ENCODE results near the gene MARCHF6. TPM values are rescaled to one million over a fixed set of nuclear protein-coding genes. Genes with fewer than 3 reads are reported as not detected.
"Not testable (repeated sequence)": the region's sequence is repeated elsewhere in the genome, so short reads cannot be mapped to it uniquely, and the experiment has no call there.

Gene MARCHF6
- total RNA-seq, 1 donor from 2014 or later, result 89.2 TPM

DNA sequence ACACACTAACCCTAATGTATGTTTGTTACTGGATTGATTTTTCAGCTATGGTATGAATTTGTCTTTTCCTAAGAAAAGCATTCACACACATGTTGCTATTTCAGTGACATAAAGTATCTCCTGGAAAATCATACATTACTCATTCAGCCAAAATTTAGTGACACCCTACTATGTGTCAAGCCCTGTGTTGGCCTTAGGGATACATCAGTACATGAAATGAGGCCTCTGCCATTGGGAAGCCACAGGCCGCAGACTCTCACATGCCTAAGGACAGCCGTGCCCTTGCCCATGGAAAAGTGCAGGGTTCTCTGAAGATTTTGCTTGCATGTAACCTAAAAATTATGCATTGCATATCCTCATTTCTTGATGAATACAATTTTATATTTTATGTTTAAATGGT is 5.2 kb upstream of the MARCHF6 start:
- intact Hi-C loops (cut with micrococcal nuclease), result no loop called here

DNA sequence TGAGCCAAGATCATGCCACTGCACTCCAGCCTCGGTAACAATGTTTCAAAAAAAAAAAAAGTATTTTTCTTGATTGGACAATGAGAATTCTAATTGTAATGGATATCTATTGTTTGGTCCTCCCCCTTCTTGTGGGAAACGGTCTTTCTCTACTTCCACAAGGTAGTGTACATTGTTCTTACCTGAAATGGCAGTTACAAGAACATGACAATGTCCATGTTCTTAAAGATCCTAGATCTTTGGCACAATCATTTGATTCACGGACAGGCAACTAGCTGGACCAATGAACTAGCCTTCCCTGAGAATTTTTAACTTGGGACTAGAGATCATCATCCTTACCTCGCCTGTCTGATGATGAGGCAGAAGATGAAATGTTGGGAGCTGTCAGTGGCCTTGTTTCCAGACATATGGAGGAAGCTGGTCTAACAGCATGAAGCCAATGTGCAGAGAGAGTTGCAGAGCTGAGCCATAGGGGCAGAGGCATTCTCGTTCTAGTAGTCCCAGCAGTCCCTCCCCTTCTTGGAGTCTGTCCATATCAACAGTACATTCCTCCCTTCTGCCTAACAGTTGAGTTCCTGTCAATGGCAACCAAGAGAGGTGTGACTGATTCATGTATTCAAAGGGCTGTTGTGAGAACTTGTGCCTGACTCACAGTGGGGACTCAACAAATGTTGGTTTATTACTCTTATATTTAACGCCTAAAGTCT is 2.1 kb upstream of the MARCHF6 start:
- intact Hi-C loops (cut with micrococcal nuclease), result loop anchor here (5.0 kb wide), 1 partner anchor 51 kb away; no protein-coding TSS in a partner anchor

DNA sequence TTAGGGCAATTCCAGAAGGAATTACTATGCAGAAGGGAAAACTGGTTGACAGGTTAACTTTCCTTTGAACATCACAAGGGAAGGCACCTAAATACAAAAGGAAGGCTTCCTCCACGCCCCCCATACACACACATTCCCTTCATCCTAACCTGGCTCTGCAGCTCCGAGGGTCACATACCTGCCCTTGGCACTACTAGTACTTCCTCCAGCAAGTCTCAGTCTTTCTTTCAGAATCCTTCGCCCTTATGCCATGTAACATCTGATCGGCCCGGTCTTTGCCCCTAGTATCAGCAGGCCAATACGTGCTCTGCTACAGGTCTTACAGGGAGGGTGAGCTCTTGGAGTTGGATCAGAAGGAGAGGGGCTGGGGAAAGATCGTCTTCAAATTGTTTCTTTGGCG is 1.6 kb upstream of the MARCHF6 start:
- intact Hi-C loops (cut with micrococcal nuclease), result loop anchor here (5.0 kb wide), 1 partner anchor 50 kb away; no protein-coding TSS in a partner anchor

DNA sequence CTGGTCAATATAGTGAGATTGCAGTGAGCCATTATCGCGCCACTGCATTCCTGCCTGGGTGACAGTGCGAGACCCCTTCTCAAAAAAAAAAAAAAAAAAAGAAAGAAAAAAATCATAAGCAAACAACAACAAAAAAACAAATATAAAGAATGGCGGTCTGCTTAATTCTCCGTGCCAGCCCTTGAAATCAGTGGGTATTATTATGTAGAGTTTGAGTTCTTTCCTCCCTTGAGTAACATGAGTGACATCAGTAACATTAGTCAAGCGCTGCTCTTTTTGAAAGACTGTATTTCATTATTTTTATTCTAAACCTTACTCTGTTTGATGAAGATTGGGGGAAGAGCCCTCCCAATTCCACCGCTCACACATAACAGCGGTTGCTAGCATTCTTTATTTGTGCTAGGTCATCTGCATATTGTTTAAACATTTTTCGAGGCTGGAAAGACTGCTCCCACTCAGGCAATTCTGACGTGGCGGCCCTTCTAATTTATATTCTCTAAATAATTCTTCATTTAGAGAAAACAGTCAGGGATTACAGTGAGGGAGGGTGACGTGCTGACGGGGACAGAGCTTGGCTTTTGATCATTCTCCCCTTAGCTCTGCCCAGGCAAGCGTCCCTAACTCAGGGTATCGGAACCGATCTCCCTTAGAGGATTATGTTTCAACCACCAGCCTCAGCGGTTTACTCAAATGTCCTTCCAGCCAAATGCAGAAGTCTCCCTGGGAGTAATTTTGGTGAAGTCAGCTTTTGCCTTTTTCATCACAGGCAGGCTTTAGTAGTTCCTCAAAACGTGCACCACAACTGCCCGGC is 860 bp upstream of the MARCHF6 start:
- intact Hi-C loops (cut with micrococcal nuclease), result loop anchor here (1.0 to 5.0 kb wide), 8 partner anchors 50 to 409 kb away; partner anchors contain the start of genes ANKRD33B, ATPSCKMT, DAP and ROPN1L

DNA sequence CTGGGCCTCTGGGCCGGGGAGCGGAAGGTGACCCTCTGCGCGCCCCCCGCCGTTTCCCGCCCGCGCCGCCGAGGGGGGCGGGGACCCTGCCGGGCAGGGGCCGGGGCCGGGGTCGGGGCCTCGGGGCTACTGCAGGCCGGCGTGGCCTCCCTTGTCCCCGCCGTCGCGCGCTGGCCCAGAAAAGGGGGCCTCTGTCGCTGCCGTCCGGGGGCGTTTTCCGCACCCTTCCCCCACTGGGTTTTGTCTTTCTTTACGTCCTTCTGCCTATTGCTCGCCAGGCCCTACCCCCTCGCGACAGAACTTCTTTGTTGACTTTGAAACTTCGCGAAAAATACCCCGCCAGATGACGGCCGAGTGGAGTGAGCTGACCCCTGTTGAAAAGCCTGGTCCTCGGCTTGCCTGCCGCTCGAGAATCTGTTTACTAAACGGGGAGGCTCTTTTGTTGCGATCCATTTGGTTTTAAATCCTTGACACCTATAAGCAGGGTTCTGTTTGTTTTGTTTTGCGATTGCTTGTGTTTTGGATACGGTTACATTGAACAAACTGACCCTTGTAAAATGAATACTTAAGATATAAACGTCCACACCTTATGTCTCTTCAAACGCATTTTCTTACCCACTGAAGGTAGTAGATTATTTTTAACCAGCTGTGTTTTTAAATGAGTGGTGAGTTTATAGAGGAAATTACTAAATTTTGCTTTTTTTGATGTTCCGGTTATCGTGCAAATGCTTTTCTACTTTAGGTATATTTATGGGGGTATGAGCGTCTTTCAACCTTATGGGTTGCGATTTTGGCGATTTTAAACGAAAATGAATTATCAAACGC is 765 bp downstream of the MARCHF6 start:
- intact Hi-C loops (cut with micrococcal nuclease), result loop anchor here (5.0 kb wide), 1 partner anchor 48 kb away; no protein-coding TSS in a partner anchor

DNA sequence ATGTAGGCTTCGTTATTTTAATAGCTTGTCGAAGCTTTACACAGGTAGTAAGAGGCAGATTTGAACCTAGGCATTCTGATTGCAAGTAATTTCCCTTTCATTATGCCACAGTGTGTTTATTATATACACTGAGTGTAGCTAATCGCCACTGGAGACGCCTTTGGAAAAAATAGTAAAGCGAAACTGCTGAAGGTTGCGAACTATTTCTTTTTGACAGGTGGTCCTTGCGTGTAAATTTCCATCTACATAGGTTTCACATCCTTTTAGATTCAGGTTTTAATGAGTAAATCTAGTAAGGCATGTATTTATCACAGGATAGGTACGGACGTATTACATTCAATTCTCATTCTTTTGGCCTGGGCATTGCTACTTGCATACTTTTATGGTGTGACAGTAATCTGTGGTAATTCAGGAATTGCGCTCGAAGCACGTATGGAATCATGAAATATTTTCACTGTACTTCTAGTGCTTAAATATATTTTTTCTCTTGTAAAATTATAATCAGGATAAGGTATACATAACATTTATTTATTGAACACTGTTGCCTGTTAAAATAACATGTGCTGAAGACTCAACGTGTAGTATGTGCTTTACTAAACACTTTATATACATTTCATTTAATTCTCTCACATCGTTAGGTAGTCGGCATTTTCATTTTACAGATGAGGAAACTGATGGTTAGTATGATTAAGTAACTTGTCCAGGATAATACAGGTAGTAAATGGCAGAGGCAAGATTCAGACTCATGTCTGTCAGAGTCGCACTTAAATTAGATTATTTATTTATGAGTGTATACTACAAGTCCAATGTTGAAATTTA is 1.8 kb downstream of the MARCHF6 start:
- intact Hi-C loops (cut with micrococcal nuclease), result loop anchor here (1.0 kb wide), 1 partner anchor 9 kb away; no protein-coding TSS in a partner anchor

DNA sequence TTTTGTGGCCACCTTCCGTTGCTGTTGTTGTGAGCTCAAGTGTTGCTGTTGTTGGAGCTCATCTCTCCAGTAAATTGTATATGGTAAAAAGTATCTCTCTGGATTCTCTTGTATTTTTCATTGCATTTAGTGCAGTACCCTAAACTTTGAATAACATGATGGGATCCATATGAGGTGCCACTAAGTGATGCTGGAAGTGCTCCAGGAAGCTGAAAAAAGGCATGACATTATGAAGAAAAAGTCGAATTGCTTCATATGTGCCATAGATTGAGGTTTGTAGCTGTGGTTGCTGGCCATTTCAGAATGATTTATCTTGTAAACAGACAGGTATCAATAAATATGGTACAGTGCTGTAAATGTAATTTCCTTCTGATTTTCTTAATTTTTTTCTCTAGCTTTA is 5.5 kb downstream of the MARCHF6 start:
- intact Hi-C loops (cut with micrococcal nuclease), result no loop called here

DNA sequence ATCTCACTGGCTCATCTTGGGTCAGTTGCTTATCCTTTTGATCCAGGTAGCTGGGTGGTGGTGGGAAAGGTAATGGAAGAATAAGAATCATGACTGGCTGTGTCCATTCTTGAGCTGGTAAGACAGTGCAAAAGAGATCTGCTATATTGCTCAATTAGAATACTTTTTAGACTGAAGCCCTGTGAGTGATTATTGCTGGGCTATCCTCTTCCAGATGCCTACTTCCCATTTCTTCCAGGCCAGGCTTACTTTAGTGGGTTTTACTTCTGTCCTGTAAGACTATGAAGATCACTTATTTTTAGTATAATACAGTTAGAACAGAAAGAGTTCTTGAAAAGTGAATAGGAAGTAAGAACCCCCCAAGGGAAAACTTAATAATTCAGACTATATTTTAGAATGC is 7.2 kb downstream of the MARCHF6 start:
- intact Hi-C loops (cut with micrococcal nuclease), result no loop called here

DNA sequence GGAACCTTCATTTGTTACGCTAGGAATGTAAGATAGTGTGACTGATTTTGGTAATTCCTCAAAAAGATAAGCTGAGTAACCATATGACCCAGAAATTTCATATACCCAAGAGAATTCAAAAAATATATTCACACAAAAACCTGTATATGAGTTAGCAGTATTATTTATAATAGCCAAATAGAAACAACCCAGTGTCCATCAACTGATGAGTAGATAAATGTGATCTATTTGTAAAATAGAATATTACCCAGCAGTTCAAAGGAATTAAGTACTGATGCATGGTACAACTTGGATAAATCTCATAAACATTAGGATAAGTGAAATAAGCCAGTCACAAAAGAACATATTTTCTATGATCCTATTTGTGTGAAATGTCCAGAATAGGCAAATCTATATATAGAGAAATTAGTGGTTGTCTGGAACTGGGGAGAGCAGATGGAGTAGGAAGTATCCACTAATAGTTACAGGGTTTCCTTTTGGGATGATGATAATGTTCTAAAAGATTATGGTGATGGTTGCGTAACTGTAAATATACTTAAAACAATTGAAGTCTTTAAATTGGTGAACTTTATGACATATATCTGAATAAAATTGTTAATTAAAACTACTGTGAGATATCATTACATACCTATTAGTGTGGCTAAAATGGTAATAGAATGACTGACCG is 10.2 kb downstream of the MARCHF6 start:
- intact Hi-C loops (cut with micrococcal nuclease), result loop anchor here (1.0 kb wide), 2 partner anchors 8 to 79 kb away; no protein-coding TSS in a partner anchor

DNA sequence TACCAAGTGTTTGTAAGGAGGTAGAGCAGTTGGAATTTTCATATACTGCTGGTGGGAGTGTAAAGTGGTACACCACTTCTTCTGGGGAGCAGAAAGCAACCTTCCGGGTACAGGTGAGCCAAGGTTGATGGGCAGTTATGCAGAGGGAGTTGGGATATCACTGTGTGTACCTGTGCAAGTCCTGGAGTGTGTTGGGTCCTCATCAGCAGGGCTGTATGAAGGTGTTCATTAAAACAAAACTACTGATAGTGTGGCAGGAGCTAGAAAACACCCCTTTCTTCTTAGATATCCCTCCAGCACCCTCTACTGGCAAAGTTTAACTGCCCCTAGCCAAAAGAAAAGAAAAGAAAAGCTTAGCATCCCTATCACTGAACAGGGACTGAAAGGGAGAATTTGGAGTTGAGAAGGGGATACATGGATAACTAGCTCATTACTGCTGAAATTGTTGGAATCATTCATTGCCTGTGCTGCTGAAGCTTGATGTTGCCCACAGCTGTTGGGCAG is 10.7 kb downstream of the MARCHF6 start:
- intact Hi-C loops (cut with micrococcal nuclease), result loop anchor here (1.0 kb wide), 2 partner anchors 9 to 80 kb away; no protein-coding TSS in a partner anchor

DNA sequence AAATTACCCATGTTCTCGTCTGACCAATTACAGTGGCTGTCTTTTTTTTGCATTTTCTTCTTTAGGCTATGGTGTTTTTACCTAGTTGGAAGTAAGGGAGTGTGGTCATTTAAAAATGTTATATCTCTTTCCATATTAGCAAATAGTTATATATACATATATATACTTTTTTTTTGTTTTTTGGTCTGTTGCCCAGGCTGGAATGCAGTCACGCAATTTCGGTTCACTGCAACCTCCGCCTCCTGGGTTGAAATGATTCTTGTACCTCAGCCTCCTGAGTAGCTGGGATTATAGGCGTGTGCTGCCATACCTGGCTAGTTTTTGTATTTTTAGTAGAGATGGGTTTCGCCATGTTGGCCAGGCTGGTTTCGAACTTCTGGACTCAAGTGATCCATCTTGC is 12.3 kb downstream of the MARCHF6 start:
- intact Hi-C loops (cut with micrococcal nuclease), result no loop called here

DNA sequence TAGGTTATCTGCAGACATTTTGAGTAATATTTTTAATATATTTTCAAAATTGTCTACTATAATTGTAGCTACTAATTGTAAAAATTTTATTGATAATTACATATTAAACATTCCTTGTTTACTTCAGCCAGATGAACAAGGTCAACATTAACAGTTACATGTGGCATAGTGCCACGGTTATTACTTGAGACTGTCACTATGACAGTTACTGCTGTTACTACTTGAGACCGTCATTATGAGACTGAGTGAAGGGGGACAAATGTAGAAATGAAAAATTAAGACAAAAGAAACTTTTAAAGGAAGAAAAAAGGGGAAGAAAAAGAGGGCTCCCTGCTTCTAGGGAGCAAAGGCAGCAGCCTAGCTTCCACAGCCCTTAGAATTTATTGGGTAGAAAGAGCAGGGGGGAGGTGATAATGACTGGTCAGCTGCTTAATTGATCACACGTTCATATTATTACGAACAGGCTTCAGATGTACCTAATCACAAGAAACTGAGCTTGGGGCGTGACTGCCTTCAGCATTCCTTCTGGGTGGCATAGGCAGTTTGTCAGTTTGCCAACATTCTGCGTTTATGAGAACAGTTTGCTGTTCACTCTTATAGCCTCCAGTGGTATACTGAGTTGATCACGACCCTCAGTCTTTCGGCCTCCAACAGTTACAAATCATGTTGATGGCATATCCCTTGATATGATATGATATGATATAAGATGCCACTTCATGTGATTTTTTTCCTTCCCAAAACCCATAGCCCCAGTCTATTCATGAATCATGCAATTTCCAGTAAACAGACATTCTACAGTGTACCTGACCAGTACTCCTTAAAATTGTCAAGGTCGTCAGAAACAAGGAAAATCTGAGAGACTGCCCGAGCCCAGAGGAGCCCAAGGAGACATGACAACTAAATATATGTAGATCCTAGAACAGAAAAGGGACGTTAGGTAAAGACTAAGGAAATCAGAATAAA is 13.1 kb downstream of the MARCHF6 start:
- intact Hi-C loops (cut with micrococcal nuclease), result no loop called here

DNA sequence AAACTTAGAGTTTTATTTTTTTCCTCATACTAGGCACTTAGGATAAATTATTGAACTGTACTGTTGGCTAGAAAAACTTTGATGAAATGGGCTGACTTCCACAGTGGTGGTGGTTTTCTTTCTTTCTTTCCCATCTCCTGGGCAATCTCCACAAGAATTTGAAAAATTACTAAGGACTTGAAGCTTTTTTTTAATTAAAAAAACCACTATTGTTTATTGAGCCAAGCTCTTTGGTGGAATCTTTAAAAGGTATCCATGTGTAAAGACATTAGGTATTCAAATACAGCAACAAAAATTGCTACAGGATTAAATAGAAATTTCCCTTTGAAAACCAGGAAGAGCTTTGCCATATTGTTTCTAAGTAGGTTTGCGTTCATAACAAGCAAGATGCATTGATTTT is 14.1 kb downstream of the MARCHF6 start:
- intact Hi-C loops (cut with micrococcal nuclease), result no loop called here

DNA sequence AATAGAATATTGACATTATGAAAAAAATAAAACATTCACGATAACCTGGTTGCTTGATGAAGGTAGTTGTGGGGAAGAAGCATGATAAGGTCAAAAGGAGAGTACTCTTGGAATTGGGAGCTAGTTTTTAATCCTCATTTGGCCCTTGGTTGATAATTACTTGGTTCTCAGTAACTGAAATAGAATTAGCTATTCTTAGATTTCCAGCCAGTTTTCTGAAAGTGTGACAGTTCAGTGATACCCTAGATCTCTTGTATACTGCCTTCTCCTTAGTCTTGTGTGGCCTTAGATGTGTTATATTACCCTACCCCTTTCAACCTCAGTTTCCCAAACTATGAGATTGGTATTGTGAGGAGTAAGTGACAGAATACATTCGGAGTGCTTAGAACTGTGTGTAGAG is 17.4 kb downstream of the MARCHF6 start:
- intact Hi-C loops (cut with micrococcal nuclease), result no loop called here

DNA sequence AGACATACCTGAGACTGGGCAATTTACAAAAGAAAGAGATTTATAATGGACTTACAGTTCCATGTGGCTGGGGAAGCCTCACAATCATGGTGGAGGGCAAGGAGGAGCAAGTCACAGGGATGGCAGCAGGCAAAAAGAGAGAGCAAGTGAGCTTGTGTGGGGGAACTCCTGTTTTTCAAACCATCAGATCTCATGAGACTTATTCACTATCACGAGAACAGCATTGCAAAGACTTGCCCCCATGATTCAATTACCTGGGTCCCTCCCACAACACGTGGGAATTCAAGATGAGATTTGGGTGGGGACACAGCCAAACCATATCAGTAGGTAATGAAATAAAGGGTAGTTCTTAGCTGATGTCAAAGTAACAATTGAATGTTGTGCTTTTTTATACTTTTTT is 17.9 kb downstream of the MARCHF6 start:
- intact Hi-C loops (cut with micrococcal nuclease), result not testable (repeated sequence)

DNA sequence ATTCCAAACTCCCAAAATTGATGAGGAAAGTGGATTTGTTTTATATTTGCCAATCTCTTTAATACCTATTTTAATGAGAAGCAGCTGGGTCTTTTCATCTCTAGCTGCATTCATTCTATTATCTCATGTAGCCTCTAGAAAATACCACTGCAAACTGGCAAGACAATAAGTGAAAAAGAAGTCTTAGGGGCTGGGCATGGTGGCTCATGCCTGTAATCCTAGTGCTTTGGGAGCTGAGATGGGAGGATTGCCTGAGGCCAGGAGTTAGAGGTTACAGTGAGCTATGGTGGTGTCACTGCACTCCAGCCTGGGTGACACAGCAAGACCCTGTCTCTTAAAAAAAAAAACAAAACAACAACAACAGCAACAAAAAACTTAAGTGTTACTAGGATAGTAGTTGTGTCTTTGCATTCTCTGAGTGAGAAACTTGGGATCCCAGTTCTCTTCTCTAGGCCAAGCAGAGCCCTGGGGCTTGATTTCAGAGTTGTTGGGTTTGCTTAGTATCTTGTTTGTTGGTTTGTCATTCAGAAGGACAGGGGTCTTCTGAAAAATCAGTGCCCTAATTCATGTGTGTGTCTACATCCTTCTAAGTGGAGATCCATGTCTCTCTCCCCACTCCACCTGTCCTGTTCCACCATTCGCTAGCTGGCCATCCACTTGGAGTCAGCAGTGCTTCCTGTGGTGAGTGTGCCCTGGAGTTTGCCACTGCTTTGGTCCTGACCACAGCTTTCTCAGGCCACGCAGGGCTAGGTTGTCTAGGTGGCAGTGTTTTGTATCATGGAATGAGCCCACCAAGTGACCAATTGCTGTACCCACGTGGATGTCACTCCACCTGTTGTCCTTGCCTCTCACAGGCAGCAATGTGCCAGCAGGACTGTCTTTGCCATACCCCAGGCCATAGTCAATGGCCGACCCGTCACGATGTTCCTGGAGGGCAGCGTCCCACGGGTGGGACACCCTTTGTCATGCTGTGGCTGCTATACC is 19.5 kb downstream of the MARCHF6 start:
- intact Hi-C loops (cut with micrococcal nuclease), result no loop called here
